Daoy (cell line): ENCODE data around the gene BYSL. TPM values are rescaled to one million over a fixed set of nuclear protein-coding genes. Genes with fewer than 3 reads are reported as not detected.

ENCODE experiments used
- DNase-seq: peaks from one replicate; pipeline ENCODE4 v3.0.0-alpha.2; 2015; ENCODE audit warnings: low read depth
- total RNA-seq: library from RNA; depleted of rRNA; stranded (reverse); fragments of >200 nt; shearing (Covaris generic); gene quantifications from 2 replicates; pipeline ENCODE4 v1.2.3, GENCODE V29; 2014

The BYSL gene
- total RNA-seq, 1 experiment from 2014 or later: 35.4 TPM

- no peak for DNase-seq
Measured at GRCh38 chr6:41914869-41915530, 6.3 kb upstream of the BYSL start.

DNA sequence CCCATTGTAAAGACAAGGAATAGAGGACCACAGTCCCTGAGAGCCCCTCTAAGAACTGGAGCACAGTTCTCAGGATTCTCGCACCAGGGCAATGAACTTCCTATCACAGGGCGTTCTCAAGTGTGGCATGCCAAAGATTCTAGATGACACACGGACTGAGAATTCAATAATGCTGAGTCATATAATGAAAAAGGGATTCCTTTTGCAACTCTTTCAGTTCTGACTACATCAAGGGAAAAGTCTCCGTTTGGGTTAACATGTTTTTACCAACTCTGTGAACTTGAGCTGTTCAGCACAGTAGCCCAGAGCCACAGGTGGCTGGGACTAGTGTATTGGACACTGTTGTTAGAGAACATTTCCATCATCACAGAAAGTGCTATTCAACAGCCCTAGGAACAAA lies 3.8 kb upstream of the BYSL start:
- peak; percentile 90 for DNase-seq

DNA sequence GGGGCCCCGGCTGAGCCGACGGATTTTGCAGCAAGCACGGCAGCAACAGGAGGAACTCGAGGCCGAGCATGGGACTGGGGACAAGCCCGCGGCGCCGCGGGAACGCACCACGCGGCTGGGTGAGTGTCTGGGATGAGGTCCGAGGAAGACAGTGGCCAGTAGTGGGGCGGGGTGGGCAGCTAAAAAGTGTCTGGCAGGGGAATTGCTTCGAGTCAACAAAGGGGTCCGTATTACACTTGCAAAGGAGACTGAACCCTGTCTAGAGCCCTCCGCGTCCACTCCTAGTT lies 356 bp downstream of the BYSL start:
- no peak for DNase-seq

DNA sequence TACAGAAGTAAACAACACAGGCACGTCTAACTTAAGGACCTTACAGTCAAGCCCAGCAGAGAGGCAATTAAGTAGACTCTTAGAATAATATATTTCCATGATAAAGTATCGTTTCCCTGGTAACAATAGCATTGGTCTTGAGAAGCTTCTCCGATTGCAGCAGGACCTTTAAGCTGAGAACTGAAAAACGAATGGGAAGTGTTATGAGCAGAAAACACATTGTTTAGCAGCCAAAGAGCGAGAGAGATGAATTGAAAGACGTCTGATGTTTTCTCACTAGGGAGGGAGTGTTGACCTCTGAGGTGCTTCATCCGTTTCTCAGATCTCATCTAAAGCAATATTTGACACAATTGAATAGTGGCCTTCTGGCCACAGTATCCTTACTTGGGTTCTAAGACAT lies 855 bp downstream of the BYSL start:
- no peak for DNase-seq

DNA sequence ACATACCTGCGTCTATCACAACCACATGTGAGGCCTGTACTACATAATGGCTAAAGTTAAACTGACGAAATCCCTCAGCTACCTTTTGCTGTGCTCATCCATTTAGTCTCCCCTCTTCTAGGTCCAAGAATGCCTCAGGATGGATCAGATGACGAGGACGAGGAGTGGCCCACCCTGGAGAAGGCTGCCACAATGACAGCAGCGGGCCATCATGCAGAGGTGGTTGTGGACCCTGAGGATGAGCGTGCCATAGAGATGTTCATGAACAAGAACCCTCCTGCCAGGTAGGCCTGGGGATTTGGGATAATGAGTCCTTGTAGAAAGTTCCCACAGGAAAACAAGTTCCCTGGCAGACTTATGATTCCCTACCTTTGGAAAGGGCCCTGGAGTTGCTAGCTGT lies 6.0 kb downstream of the BYSL start:
- DNase-seq: no peak

- DNase-seq: no peak
Measured at GRCh38 chr6:41929924-41930323, 8.6 kb downstream of the BYSL start.

DNA sequence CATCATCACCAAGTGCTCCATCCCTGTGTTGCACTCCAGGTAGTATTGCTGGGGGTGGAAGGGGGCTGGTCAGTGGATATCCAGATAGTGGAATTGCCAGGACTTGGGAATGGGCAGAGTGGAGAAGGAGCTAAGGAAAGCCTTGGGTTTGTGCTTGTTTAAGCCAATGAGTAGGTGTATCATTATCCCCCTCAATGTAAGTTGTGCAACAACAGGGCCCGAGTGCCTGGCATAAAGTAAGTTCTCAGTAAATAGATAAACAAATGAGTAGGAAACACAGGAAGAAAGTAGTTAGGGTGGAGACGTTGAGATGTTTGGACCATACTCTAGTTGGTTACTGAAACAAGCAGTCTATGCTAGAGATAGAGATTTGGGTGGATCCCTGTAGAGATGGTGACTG lies 10.5 kb downstream of the BYSL start:
- no peak for DNase-seq

DNA sequence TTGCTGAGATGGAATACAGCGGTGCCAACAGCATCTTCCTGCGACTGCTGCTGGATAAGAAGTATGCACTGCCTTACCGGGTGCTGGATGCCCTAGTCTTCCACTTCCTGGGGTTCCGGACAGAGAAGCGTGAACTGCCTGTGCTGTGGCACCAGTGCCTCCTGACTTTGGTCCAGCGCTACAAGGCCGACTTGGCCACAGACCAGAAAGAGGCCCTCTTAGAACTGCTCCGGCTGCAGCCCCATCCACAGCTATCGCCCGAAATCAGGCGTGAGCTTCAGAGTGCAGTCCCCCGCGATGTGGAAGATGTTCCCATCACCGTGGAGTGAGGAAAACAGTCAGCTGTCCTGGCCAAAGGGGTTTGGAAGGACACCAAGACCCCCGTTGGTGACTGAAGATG lies 11.1 kb downstream of the BYSL start:
- DNase-seq: no peak

- no peak for DNase-seq
Measured at GRCh38 chr6:41934278-41935192, 13.2 kb downstream of the BYSL start.

GRCh38 chr6:41935193-41935574 lies 13.9 kb downstream of the BYSL start:
- DNase-seq: no peak

DNA sequence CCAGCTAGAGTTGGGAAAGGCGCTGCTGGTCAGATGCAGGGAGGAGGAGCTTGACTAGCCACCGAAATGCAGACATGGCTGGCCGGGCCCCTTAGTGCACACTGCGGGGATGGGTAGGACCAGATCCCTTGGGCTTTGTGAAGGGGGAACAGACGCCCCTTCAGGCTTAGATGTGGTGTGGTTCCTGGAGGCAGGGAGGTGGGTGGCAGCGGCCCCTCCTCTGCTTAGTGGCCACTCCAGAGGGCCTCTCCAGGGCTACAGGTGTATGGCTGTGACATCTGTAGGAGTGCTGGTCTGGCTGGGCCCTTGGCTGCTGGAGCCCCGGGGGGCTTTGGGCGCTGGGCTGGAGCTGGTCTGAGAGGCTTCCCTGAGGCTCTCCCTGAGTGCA lies 14.4 kb downstream of the BYSL start:
- no peak for DNase-seq

DNA sequence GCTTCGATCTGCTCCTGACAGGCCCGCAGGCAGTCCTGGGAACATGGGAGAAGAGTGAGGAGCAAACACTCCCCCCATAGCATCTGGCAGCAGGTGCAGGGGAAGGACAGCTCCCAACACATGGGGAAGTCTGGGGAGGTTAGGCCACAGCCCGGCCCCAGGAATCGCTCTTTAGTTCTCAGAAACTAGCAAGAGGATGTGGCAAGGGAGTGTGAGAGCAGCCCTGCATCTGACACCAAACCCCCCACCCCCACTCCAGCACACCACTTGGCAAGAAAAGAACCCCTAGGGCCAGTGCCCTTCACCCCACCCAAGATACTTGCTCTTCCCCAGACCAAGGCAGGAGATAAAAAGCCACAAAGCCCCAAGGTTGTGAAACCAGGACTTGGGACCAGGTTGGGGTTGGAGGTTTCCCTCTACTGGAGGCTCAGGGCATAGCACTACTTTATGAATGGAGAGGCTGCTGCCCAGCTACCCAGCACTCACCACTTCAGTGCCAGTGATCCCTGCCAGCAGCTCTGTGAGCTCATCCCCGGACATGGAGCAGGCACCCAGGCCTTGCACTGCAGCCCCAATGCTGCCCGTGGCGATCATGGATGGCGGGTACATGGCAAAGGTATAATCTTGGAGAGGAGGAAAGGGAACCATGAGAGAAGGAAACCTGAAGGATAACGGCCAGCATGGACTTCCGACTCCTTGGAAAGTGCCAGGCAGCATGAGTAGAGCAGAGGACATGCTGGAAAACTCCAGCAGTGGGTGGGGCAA lies 15.0 kb downstream of the BYSL start:
- peak; percentile 84 for DNase-seq

DNA sequence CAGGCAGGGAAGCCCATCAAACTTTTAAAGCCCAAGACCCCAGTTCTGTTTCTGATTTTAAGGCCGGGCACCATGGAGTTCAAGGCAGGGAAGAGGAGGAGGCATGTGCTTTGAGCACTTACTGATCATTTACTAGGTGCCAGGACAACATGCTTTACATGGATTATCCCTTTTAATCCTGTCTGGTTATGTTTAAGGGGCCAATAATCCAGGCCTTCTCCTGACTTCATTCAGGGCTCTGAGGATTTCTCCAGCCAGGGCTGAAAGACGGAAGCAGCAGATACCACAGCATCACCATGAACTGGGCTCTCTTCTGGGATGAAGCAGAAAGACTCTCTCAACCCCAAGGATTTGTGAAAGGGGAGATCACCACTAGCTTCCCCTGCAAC lies 16.2 kb downstream of the BYSL start:
- no peak for DNase-seq

DNA sequence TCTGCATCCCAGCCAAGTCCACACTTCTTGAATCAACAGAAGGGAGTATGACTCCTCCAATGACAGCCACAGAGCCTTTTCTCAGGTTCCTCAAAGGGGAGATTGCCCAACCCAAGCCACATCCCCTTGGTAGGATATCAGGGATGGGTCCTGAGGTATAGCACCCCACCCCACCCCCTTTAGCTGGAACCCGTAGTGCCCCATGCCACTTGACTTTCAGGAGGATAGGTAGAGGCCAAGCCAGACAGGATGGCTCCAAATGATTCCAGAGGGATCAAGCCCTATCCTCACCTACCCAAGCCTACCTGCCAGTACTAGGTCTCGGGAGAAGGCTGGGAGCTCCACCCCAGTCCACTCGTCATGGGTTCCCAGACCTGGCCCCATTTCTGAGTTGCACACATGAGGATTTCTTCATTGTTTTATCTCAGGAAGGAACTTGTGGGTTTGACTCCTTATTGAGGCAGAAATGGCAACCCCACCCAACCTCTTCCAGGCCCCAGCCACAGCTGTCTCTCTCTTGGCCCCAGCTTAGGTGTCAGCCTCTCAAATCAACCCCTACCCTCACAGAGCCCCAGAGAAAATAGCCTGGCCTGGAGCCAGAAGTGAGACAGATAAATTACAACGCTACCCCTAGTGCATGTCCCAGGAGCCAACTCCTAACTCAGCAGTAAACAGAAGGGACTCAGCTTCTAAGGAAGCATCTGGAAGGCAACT lies 16.7 kb downstream of the BYSL start:
- DNase-seq: no peak

DNA sequence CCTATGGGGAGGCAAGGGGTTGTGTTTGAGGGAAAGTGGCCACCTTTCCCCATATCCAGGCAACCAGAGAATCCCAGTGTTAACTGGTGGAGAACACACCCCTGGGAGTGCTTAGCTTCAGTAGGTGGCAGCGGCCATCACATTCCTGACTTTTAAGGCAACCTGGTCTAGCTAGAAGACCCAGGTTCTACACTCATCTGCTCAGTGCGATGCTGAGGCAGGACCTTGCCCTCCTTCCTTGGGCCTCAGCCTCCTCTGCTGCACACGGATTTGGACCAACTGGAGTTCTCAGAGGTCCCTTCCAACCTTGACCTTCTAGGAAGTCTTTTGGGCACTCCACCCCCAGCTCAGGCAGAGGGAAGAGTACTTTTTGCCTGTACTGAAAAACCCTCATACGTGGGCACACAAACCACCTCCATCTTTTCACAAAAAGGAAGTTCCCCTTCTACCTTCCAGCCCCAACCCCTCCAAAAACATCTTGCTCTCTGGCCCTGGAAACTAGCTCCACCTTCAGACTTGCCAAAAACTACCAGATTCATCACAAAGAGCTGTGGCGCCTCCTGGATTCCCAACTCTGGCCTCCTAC lies 17.4 kb downstream of the BYSL start:
- DNase-seq: no peak

DNA sequence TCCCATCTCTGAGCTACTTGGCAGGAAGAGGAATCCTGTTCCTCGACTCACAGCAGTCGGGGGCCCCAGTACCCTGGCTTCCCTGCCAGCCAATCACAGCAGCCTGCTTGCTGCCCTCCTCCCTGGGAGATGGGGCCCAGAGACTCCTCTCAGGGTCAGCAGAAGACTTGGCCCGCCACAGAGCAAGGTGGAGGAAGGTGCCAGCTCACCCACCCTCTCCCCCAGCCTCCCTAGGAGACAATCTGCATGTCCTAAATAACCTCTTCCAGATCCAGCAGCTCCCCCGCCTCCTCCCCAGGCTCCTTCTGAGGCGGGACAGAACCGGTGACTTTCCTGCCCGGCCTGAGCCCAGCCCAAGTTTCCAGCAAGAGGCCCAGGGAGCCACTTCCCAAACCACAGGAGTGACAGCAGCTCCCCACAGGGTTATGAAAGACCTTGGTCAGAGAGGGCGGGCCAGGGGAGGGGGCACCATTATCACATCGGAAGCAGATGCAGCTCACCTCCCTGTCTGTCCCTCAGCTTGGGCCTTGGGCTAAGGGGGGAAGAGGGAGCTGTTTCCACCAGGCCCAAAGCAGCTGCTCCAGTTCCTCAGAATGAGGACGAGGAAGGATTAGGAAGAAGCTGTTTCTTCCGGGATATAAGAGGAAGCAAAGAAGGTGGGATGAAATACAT lies 18.0 kb downstream of the BYSL start:
- peak; percentile 59 for DNase-seq

DNA sequence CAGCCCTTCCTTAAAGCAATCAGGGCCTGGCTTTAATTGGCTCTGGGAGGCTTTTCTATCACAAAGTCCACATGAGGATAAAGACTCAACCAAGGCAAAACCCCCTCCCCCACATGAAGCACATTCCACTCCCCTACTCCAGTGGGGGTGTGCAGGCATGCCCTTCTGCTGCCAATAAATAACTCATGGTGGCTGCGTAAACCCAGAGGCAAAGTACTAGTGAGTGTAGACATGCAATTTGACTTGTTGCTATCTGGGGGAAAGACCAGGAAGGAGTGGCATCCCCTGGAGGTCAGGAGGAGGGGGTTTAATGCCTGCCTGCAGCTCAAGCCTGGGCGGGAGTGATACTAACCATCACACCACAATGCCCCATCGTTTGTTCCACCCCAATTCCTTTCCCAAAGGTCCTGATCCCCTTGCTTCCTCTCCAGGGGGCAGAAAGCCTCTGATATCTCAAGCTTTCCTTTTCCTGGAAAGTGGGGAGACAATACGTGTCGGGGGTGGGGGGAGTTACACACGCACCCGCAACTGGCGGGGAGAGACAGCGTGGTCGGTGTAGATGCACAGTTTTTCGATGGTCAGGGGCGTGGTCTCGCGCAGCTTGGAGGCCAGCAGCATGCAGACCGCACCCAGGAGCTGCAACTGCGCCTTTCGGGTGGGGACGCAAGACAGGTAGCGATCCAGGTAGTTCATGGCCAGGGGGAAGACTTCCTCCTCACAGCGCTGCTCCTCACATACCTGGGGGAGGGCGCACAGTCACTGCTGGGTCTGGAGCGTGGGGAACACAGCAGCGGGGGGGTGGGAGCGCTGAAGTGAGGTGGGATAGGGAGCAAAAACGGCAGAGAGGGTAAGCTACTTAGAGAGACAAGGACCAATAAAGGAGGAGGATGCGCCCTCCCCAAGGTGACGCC lies 18.8 kb downstream of the BYSL start:
- peak; percentile 31 for DNase-seq

DNA sequence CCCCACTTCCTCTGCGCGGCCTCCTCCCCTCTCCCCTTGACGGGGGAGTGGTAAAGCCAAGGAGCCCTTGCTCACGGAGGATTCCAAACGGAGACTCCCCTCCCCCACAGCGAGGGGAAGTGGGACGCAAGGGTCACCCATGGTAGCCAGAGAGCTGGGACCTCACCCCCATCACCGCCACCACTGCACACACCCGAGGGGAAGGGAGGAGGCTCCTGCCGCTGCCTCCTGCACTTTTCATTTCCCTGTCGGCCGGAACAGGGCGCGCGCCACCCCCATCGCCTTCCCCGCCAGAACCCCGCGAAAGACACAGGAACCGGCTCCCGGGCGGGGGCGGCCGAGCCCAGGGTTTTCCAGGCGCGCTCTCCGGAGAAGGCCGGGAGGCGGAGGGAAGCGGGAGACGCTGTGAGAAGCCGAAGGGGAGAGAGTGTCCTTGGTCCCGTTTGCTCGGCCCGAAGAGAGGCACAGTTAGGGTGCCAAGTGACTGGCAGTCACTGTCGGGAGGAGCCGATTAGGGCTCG lies 19.5 kb downstream of the BYSL start:
- peak; percentile 66 for DNase-seq

DNA sequence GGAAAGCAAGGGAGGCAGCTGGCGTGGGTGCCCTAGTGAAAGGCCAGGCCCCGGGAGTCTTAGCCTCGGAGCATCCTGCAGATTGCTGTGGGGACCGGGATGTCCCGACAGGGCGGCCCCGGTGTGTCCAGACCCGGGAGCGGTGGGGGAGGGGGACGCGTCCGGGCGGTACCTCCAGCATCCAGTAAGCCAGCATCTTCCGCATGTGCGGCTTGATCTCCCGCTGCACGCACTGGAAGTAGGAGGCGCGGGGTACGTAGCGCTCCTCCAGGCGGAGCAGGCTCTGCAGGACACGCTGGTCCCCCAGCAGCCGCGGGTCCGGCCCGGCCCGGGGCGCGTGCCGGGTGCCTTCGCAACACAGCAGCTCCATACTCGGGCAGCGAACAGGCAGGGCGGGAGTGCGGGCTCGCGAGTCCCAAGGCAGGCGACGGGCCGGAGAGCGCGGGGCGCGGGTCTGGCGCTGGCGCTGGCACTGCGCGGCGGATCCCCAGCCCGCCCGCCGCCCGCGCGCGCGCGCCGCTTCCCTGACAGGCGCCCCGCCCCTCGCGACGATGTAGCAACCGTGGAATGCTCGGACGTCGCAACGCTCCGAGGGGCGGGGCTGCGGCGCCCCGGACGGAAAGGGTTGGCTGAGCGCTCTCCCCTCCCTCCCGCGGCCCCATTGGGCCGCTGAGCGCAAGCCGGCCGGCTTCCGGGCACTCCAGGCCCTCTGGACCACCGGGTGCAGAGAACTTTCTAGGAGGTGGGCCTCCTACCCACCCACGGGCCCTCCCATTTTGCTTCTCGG lies 20.2 kb downstream of the BYSL start, which contains the start of gene CCND3:
CCND3 (minus strand) TSS at position 529 of the 787 bp plus-strand sequence; CDS start at position 370, 159 bp downstream.
- DNase-seq: peak; percentile 96
